Activated naive CD8-positive, alpha-beta T cell treated with anti-CD3 and anti-CD28 coated beads for 36 hours (primary cell): ENCODE results near the gene ZNF606. TPM values are rescaled to one million over a fixed set of nuclear protein-coding genes. Genes with fewer than 3 reads are reported as not detected.
A peak's percentile ranks its signal among the peaks of the same experiment; 100 is the strongest.

ENCODE experiments used
- DNase-seq: peaks from one replicate; pipeline ENCODE4 v3.0.0; 2021
- H3K27ac Mint-ChIP-seq: one replicate; pipeline ENCODE4 v1.8.0; 2022; ENCODE audit warnings: mild to moderate bottlenecking, moderate library complexity, mixed read lengths
- H3K27me3 Mint-ChIP-seq: one replicate; pipeline ENCODE4 v1.8.0; 2022; ENCODE audit warnings: mild to moderate bottlenecking, mixed read lengths
- H3K36me3 Mint-ChIP-seq: one replicate; pipeline ENCODE4 v1.8.0; 2021; ENCODE audit warnings: mild to moderate bottlenecking, mixed read lengths
- H3K4me1 Mint-ChIP-seq: one replicate; pipeline ENCODE4 v1.8.0; 2021; ENCODE audit warnings: mixed read lengths
- H3K4me3 Mint-ChIP-seq: one replicate; pipeline ENCODE4 v1.8.0; 2022; ENCODE audit warnings: mild to moderate bottlenecking, moderate library complexity, mixed read lengths
- H3K9me3 Mint-ChIP-seq: one replicate; pipeline ENCODE4 v1.8.0; 2022; ENCODE audit warnings: mixed read lengths
- total RNA-seq, 2 experiments: library from RNA; stranded (reverse); gene quantifications; one replicate each; pipeline ENCODE4 v1.2.3, GENCODE V29; 2021

Gene ZNF606
- 1 to 10 TPM; 6.9 to 7.0 TPM for total RNA-seq

DNA sequence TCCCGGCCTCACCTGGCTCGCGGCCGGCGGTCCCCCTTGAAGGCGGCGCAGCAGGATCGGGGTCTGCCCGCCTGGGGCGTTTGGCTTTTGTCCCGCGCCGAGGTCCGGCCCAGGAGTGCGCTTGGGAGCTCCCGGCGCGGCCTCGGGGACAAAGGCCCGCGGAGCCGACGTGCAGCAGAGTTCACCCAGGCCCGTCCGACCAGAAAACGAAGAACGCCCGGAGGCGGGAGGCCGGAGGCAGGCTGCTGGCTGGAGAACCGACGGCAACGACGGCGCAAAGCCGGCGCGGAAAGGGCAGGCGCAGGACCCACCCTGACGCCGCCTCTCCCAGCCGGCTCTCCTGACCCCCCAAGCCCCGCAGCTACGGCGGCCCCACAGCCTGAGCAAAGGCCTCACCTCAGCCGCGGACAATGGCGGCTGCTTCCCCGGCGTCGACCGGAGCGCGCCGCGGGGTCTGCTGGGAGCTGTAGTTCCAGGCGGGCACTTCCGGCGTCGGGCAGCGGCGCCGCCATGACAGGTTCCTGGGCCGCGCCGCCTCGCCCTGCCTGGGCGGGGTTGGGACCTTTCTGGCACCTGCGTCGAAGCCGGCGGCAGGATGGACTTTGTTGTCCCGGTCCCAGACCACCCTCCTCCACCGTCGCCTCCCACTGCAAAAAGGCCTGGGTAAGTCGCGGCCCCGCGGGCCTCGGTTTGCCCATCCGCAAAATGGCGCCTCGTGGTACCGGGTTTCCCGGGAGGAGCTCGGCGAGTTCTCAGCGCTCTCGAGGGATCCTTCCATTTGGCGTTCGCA is at the start of gene ZNF606:
Gene ZNF606, minus strand, starts transcription at position 437 of the 790 bp plus-strand sequence. CDS start 1,501 bp downstream, outside the sequence.
- peak; percentile 91 for DNase-seq
- Mint-ChIP-seq H3K36me3 (peaks cover 90% of the 10 kb centered on the region), H3K27ac (peak within 1 kb of the TSS; percentile 88), H3K4me1 (peaks cover 28% of the 10 kb centered on the region), H3K27me3 (no peaks in the 10 kb centered on the region), H3K4me3 (peak within 1 kb of the TSS; percentile 88), H3K9me3 (peaks cover 58% of the 10 kb centered on the region)

- Mint-ChIP-seq H3K9me3 (peaks cover 49% of the 10 kb centered on the region), H3K27ac (no peak overlapping the region), H3K27me3 (peaks cover 19% of the 10 kb centered on the region), H3K4me1 (no peaks in the 10 kb centered on the region), H3K36me3 (peaks cover 22% of the 10 kb centered on the region), H3K4me3 (no peak overlapping the region)
- DNase-seq, result no peak
Measured at GRCh38 chr19:58052256-58052655, 49.6 kb upstream of the ZNF606 start.

GRCh38 chr19:58047672-58048071 is 45.1 kb upstream of the ZNF606 start:
- H3K4me3 Mint-ChIP-seq, result no peak overlapping the region
- H3K9me3 Mint-ChIP-seq, result peaks cover 44% of the 10 kb centered on the region
- H3K36me3 Mint-ChIP-seq, result peaks cover 7% of the 10 kb centered on the region

GRCh38 chr19:58046856-58047255 is 44.2 kb upstream of the ZNF606 start:
- peaks cover 9% of the 10 kb centered on the region for H3K36me3 Mint-ChIP-seq
- H3K4me1 Mint-ChIP-seq, result no peaks in the 10 kb centered on the region
- H3K27ac Mint-ChIP-seq, result no peak overlapping the region
- H3K4me3 Mint-ChIP-seq, result no peak overlapping the region
- H3K27me3 Mint-ChIP-seq, result peaks cover 4% of the 10 kb centered on the region
- H3K9me3 Mint-ChIP-seq, result peaks cover 42% of the 10 kb centered on the region
- DNase-seq, result no peak

More at GRCh38 chr19:58047672-58048071, 45.1 kb upstream of the ZNF606 start:
- no peak for DNase-seq
- Mint-ChIP-seq H3K4me1 (no peaks in the 10 kb centered on the region), H3K27me3 (peaks cover 3% of the 10 kb centered on the region), H3K27ac (no peak overlapping the region)

DNA sequence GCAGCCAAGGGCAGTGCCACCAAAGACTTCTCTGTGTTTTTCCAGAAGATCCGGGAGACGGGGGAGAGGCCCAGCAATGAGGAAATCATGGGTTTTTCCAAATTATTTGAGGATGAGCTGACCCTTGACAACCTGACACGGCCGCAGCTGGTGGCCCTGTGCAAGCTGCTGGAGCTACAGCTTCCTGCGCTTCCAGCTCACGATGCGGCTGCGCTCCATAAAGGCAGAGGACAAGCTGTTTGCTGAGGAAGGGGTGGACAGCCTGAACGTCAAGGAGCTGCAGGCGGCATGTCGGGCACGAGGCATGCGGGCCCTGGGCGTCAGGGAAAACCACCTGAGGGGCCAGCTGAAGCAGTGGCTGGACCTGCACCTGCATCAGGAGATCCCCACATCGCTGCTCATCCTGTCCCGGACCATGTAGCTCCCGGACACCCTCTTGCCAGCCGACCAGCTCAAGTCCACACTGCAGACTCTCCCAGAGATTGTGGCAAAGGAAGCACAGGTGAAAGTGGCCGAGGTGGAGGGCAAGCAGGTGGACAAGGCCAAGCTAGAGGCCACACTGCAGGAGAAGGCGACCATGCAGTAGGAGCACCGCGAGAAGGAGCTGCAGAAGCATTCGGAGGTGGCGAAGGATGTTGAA is 42.9 kb upstream of the ZNF606 start:
- H3K27ac Mint-ChIP-seq, result no peak overlapping the region
- H3K9me3 Mint-ChIP-seq, result peaks cover 43% of the 10 kb centered on the region
- no peak overlapping the region for H3K4me3 Mint-ChIP-seq
- H3K4me1 Mint-ChIP-seq, result no peaks in the 10 kb centered on the region
- no peak for DNase-seq
- peaks cover 12% of the 10 kb centered on the region for H3K36me3 Mint-ChIP-seq
- H3K27me3 Mint-ChIP-seq, result peaks cover 13% of the 10 kb centered on the region

DNA sequence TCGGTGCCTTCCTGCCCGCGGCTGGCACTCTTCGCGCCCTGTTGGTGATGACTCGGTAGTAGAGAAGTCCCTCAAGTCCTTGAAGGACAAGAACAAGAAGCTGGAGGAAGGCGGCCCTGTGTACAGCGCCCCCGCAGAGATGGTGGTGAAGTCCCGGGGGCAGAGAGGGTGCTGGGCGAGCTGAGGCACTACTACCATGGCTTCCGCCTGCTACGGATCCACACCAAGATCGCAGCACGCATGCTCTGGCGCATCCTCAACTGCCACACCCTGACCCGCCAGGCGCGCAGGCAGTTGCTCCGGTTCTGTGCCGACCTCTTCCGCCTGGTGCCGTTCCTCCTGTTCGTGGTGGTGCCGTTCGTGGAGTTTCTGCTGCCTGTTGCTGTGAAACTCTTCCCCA is 42.3 kb upstream of the ZNF606 start:
- DNase-seq, result no peak
- Mint-ChIP-seq H3K4me3 (no peak overlapping the region), H3K36me3 (peaks cover 13% of the 10 kb centered on the region), H3K27ac (no peak overlapping the region), H3K9me3 (peaks cover 42% of the 10 kb centered on the region), H3K4me1 (no peaks in the 10 kb centered on the region), H3K27me3 (peaks cover 14% of the 10 kb centered on the region)

GRCh38 chr19:58044391-58044790 is 41.8 kb upstream of the ZNF606 start:
- Mint-ChIP-seq H3K4me1 (no peaks in the 10 kb centered on the region), H3K36me3 (peaks cover 13% of the 10 kb centered on the region), H3K27me3 (peaks cover 14% of the 10 kb centered on the region), H3K9me3 (peaks cover 38% of the 10 kb centered on the region), H3K27ac (no peak overlapping the region), H3K4me3 (no peak overlapping the region)
- DNase-seq, result no peak

DNA sequence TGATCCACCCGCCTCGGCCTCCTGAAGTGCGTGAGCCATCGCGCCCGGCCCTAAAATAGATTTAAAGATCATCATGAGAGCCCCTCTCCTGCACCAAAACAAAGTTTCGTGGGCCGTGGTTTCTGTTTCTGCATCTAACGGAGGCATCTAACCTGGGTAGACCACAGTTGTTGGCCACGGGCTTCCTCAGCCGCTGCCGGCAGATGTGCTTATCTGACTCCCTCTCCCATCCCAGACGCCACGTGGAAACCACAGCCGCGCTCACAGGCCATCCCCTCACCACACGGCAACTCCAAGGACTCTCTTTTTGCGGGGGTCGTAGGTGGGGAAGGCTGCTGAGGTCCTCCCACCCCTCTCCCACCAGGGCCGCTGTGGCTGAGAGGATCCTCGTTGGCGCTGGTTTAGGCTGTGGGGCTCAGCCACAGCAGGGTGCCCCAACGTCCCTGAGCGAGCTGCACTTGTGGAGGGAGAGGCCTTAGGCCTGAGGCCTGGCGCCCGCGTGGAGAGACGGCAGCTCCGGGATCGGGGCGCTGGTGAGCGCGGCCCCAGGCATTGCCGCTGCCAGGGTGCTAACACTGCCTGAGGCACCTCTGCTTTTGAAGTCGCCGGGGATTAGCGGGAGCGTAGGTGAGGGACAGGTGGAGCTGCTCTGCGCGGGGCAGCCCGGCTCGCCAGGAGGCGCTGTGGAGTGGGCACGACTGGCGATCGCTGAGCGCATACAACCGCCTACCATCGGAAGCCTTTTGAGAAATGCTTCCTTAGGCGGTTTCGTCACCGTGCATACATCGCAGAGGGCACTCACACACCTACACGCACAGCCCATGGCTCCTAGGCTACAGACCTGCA is 40.1 kb upstream of the ZNF606 start:
- Mint-ChIP-seq H3K36me3 (peaks cover 12% of the 10 kb centered on the region), H3K27ac (no peak overlapping the region), H3K27me3 (peaks cover 21% of the 10 kb centered on the region), H3K4me1 (no peaks in the 10 kb centered on the region), H3K9me3 (peaks cover 27% of the 10 kb centered on the region), H3K4me3 (no peak overlapping the region)
- DNase-seq, result peak; percentile 15

DNA sequence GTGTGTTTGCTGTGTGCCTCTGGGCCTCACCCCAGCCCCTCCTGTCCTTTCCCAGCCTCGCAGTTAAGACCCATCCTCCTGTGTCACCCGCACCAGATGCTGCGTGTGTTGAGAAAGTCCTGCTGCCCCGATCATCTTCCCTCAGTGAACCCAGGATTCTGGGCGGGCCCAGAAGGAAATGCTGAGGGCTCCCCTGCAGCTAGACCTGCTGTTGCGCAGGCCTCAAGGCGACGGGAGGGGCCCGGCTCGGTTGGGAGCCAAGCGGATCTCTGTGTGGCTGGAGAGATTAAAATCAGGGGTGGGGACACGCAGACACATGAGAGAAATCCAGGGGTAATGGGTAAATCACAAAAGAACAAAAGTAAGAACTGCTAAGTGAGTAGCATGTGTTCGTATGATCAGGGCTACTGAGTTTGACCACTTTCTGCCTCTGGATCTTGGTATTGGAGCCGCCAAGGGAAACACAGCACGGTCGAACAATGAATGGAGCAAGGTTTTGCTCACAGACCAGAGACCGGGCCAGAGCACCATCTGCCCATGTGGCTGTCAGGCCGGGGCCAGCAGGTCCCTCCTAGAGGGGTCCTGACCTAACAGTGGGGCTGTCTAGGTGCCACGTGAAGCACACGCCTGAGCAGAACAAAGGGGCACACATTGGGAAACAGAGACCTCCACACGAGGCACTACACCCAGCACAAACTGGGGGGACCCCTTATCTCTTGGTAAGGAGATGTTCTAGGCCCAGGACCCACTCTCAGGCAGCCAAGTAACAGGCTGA is 38.3 kb upstream of the ZNF606 start:
- no peak for DNase-seq
- Mint-ChIP-seq H3K27ac (no peak overlapping the region), H3K36me3 (peaks cover 16% of the 10 kb centered on the region), H3K4me3 (no peak overlapping the region), H3K9me3 (peaks cover 25% of the 10 kb centered on the region), H3K27me3 (peaks cover 36% of the 10 kb centered on the region), H3K4me1 (no peaks in the 10 kb centered on the region)

DNA sequence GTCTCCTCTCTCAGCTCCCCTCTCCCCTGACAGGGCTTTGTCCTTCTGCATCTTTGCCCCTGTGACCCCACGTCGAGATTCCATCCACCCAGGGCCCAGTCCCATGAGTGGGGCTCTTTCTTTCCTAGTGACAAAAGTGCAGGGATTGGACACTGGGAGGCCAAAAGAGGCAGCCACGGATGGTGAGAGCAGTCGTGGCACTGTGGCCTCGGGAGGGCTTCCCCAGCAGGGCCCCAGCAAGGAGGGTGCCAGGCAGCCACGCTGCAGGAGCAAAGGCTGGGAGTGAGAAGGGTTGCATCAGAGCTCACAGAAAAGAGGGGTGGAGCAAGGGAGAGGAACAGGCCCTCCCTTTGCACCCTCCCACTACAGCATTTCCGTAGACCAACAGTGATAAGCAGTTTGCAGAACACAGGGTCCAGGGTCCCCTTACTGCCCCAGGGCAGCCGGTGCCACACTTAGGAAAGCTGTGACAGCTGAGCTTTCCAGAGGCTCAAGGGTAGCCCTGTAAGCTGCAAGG is 36.1 kb upstream of the ZNF606 start:
- DNase-seq, result no peak
- peaks cover 22% of the 10 kb centered on the region for H3K36me3 Mint-ChIP-seq
- no peaks in the 10 kb centered on the region for H3K4me1 Mint-ChIP-seq
- peaks cover 52% of the 10 kb centered on the region for H3K27me3 Mint-ChIP-seq
- no peak overlapping the region for H3K27ac Mint-ChIP-seq
- H3K9me3 Mint-ChIP-seq, result peaks cover 32% of the 10 kb centered on the region
- no peak overlapping the region for H3K4me3 Mint-ChIP-seq

DNA sequence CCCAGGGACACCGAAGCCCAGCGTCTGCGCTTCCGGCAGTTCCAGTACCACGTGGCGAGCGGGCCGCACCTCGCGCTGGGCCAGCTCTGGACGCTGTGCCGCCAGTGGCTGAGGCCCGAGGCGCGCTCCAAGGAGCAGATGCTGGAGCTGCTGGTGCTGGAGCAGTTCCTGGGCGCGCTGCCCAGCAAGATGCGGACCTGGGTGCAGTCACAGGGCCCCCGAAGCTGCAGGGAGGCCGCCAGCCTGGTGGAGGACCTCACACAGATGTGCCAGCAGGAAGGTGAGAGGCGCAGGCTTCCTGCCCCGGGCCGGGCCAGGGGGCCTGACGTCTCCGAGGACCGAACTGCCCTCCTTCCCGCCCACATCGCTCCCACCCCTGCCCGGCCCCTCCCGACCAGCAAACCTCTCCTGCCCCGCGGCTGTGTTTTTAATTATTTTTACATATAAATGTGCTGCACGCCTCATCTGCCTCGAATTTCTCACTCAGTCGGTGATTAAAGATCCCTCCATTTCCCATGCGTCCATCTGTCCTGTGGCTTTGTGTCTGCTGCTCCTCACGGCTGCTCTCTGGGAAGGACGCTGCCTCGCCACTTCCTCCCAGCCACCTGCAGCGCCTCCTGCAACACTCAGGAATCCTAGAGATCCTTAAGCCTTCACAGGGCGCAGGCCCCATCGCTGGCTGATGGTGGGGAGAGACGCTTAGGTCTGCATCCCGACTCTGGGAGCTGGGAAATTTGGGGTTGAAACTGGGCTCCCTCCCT is 35.5 kb upstream of the ZNF606 start:
- no peak overlapping the region for H3K27ac Mint-ChIP-seq
- peaks cover 56% of the 10 kb centered on the region for H3K27me3 Mint-ChIP-seq
- H3K4me3 Mint-ChIP-seq, result no peak overlapping the region
- peaks cover 20% of the 10 kb centered on the region for H3K36me3 Mint-ChIP-seq
- H3K9me3 Mint-ChIP-seq, result peaks cover 32% of the 10 kb centered on the region
- no peak for DNase-seq
- H3K4me1 Mint-ChIP-seq, result no peaks in the 10 kb centered on the region

DNA sequence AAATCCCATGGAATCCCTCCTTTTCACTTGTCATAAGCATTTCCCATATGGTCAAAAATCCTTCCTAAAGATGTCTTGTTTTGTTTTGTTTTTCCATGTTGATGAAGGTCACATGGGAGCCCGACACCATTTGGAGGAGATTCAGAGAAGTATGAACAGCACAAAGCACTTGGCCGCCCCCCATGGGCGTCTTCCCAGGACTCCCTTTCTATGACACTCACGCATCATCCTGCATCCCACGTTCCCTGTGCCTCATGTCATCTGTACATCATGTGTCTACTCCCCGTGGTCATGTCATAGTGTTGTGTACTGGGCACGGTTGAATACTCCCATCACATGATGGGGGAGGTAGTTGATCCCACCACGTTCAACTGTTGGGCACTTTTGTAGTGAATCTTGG is 33.2 kb upstream of the ZNF606 start:
- Mint-ChIP-seq H3K27ac (no peak overlapping the region), H3K4me3 (no peak overlapping the region), H3K4me1 (no peaks in the 10 kb centered on the region), H3K27me3 (peaks cover 63% of the 10 kb centered on the region), H3K9me3 (peaks cover 24% of the 10 kb centered on the region), H3K36me3 (peaks cover 15% of the 10 kb centered on the region)
- DNase-seq, result no peak

DNA sequence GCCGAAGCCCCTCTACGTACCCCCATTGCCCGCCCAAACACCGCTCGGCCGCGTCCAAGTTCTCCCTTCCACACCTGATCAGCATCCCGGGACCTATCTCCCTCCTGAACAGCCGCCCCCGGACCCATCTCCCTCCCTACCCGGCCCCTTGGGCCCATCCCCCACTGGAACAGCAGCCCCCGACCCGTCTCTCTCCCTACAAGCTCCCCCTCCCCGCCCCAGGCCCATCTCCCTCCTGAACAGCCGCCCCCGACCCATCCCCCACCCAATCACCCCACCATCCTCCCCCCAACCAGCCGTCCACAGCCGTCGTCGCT is 31.8 kb upstream of the ZNF606 start:
- H3K36me3 Mint-ChIP-seq, result peaks cover 13% of the 10 kb centered on the region
- H3K4me1 Mint-ChIP-seq, result no peaks in the 10 kb centered on the region
- no peak for DNase-seq
- H3K9me3 Mint-ChIP-seq, result peaks cover 22% of the 10 kb centered on the region
- H3K4me3 Mint-ChIP-seq, result no peak overlapping the region
- peaks cover 62% of the 10 kb centered on the region for H3K27me3 Mint-ChIP-seq
- H3K27ac Mint-ChIP-seq, result no peak overlapping the region
